Spleen (tissue), 11 donors: Measurements from ENCODE around the gene SCRN3. TPM values are rescaled to one million over a fixed set of nuclear protein-coding genes. Genes with fewer than 3 reads are reported as not detected.

ENCODE experiments used
- DNase-seq: peaks from one replicate; pipeline ENCODE4 v3.0.0-alpha.2; 2020
- H3K27ac ChIP-seq, 8 donors: fragments of 200-600 bp; sonication (generic) in 7 of 8; 1 replicate in 4 of 8; 2 replicates in 4 of 8; pipeline versions ENCODE4 v1.5.0 to v1.8.0; 2016 to 2021; ENCODE audit warnings: inconsistent platforms in 4 of 8, mild to moderate bottlenecking in 4 of 8, moderate library complexity in 1 of 8
- H3K27me3 ChIP-seq, 7 donors: fragments of 200-600 bp; sonication (generic) in 6 of 7; replicated peaks in 1 of 7; 1 replicate in 4 of 7; 2 replicates in 3 of 7; pipeline versions ENCODE4 v1.5.0 to v1.8.0; 2016 to 2021; ENCODE audit warnings: inconsistent platforms in 3 of 7, mild to moderate bottlenecking in 1 of 7
- H3K36me3 ChIP-seq, 6 donors: fragments of 200-600 bp; sonication (generic) in 5 of 6; 1 replicate in 4 of 6; 2 replicates in 2 of 6; pipeline versions ENCODE4 v1.5.0 to v1.8.0; 2016 to 2021; ENCODE audit warnings: inconsistent platforms in 2 of 6
- H3K4me1 ChIP-seq, 6 donors: fragments of 200-600 bp; sonication (generic) in 5 of 6; 1 replicate in 3 of 6; 2 replicates in 3 of 6; pipeline versions ENCODE4 v1.5.0 to v1.8.0; 2016 to 2021; ENCODE audit warnings: inconsistent platforms in 3 of 6
- H3K4me3 ChIP-seq, 8 donors: fragments of 200-600 bp; sonication (generic) in 7 of 8; 1 replicate in 4 of 8; 2 replicates in 4 of 8; pipeline versions ENCODE4 v1.5.0 to v1.8.0; 2016 to 2021; ENCODE audit warnings: inconsistent platforms in 4 of 8, mild to moderate bottlenecking in 4 of 8, moderate library complexity in 2 of 8
- H3K9me3 ChIP-seq, 8 donors: fragments of 200-600 bp; sonication (generic) in 7 of 8; 1 replicate in 4 of 8; 2 replicates in 4 of 8; pipeline versions ENCODE4 v1.5.0 to v1.8.0; 2016 to 2021; ENCODE audit warnings: inconsistent platforms in 4 of 8
- CTCF ChIP-seq, 11 experiments: fragments of 200-600 bp in 7 of 11; fragments of 450-650 bp in 4 of 11; sonication (generic) in 4 of 11; IDR thresholded peaks in 8 of 11; conservative IDR thresholded peaks in 3 of 11; 1 replicate in 7 of 11; 2 replicates in 4 of 11; pipeline versions ENCODE4 v1.4.0 to v1.8.0; 2016 to 2021; ENCODE audit warnings: antibody characterized with exemption in 11 of 11, inconsistent platforms in 4 of 11, mild to moderate bottlenecking in 1 of 11
- POLR2A ChIP-seq, 3 donors: fragments of 450-650 bp; IDR thresholded peaks; one replicate each; pipeline ENCODE4 v1.5.1; 2017; ENCODE audit warnings: antibody characterized with exemption in 3 of 3, mild to moderate bottlenecking in 1 of 3
- POLR2AphosphoS5 ChIP-seq, 3 donors: sonication (generic); formaldehyde crosslinking; IDR thresholded peaks; one replicate each; pipeline ENCODE4 v1.5.1; 2017; ENCODE audit warnings: antibody characterized with exemption in 3 of 3
- WGBS, 5 donors: extraction: QIAGEN DNeasy Blood & Tissue Kit in 3 of 5; methylation state at CpG; one replicate each; pipeline versions ENCODE4 v1.1.5 to v1.1.7; 2013 to 2018; 5-methylcytosine and 5-hydroxymethylcytosine counted together
- intact Hi-C: fragments of 100-400 bp; cut with DNase I; formaldehyde crosslinking; loops from one replicate; pipeline ENCODE4 v1.15.0; 2023; ENCODE audit warnings: low total_unique reads
- polyA plus RNA-seq, 3 donors: library from polyadenylated mRNA; stranded (reverse); fragments of 200-250 nt; gene quantifications; one replicate each; pipeline ENCODE4 v1.2.1, GENCODE V29; 2013
- total RNA-seq, 7 donors: library from RNA; depleted of rRNA in 3 of 7; stranded (reverse); fragments of >200 nt in 3 of 7; fragmentation: NEBNext Ultra II Directional in 4 of 7; extraction: Animal tissue kit (Norgen Biotek cat#: 25700) in 4 of 7; gene quantifications; one replicate each; pipeline versions ENCODE4 v1.1.0 to v1.2.1, GENCODE V29; 2016 to 2021
- donor health status: healthy with polysubstance abuse.
- donor health status: DM: no; HTN: no; CAD: no; lungs with moderate emphysema.
- donor health status: DM: no; HTN: no; CAD: no.
- donor health status: Bipolar disorder and iron deficiency.
- donor health status: healthy.
- donor health status: DM: no; HTN: no; CAD: no.
- donor health status: DM: yes; HTN: yes; CAD: no.

Gene SCRN3
- total and polyA plus RNA-seq, 10 donors: 8.4 to 24.9 (median 19.0) TPM

DNA sequence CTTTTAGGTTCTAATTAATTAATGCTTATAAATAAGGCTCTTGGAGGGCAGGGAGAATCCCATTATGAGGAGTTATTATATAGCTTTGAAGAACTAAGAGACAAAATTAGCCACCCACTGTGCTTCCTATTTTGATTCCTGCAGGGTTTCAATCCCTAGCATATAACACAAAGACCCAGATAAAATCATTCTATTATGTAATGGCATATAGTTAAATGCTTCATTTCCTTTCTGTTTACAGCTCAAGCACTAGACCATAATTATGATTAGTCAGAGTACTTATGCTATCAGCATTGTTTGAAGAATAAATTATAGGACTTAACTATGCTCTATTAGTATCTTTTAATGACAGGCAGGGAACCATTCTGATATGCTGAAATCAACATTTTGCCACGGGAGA is 82.2 kb downstream of the SCRN3 start:
- Histone ChIP-seq H3K27me3 (no peaks in the 10 kb centered on the region), H3K4me3 (no peak overlapping the region), H3K4me1 (no peaks in the 10 kb centered on the region), H3K27ac (no peak overlapping the region), H3K36me3 (peaks cover 0 to 30% (median 5%) of the 10 kb centered on the region in 6 donors), H3K9me3 (no peaks in the 10 kb centered on the region)
- TF ChIP-seq POLR2A (IDR thresholded peaks at IDR 0.05) (no peak), CTCF (IDR thresholded peaks at IDR 0.05 in 8 of 11, conservative IDR thresholded peaks at IDR 0.05 in 3 of 11) (no peak), POLR2AphosphoS5 (IDR thresholded peaks at IDR 0.05) (no peak)
- WGBS, 5 donors: 80 to 94% (median 88%) methylated on average over 1 of the region's 1 CpG
- intact Hi-C loops: no loop called here
- DNase-seq: no peak

Other genes with a start within 250 kb of the SCRN3 start
- gene OLA1, start 147.2 kb upstream of the SCRN3 start, total RNA-seq: 10 to 100 TPM; 35.0 to 50.0 (median 41.5) TPM
- 10 to 100 TPM; 42.2 to 66.0 (median 48.3) TPM for gene OLA1, start 147.2 kb upstream of the SCRN3 start, polyA plus RNA-seq
- gene SP9, start 60.8 kb upstream of the SCRN3 start, total RNA-seq: not detected
- not detected for gene SP9, start 60.8 kb upstream of the SCRN3 start, polyA plus RNA-seq
- 10 to 100 TPM in 6 of 7 donors, 1 to 10 TPM in 1; 9.5 to 15.5 (median 11.6) TPM for gene GPR155, start 91.3 kb downstream of the SCRN3 start, total RNA-seq
- 1 to 10 TPM in 1 of 3 donors, under 1 TPM in 2; 0.80 to 1.4 (median 1.00) TPM for gene GPR155, start 91.3 kb downstream of the SCRN3 start, polyA plus RNA-seq
- gene WIPF1, start 202.1 kb downstream of the SCRN3 start, total RNA-seq: 100 to 1,000 TPM; 153 to 265 (median 242) TPM
- 10 to 100 TPM; 74.9 to 86.3 (median 82.8) TPM for gene WIPF1, start 202.1 kb downstream of the SCRN3 start, polyA plus RNA-seq